H1 (cell line): ENCODE results near the gene NT5DC1. TPM values are rescaled to one million over a fixed set of nuclear protein-coding genes. Genes with fewer than 3 reads are reported as not detected.
A peak's percentile ranks its signal among the peaks of the same experiment; 100 is the strongest.

Source experiments
- CTCF ChIA-PET: fragments of 300-600 bp; sonication (Branson Sonifier 250); formaldehyde crosslinking; loops from one replicate; lab custom pipeline; 2021; ENCODE audit not compliant: partially characterized antibody; lab: Charles Lee
- POLR2A ChIA-PET: fragments of 300-600 bp; sonication (Branson Sonifier 250); formaldehyde crosslinking; loops from one replicate; lab custom pipeline; 2021; ENCODE audit warnings: inconsistent platforms; ENCODE audit not compliant: partially characterized antibody; lab: Charles Lee
- DNase-seq, 2 experiments: peaks; one replicate each; pipeline versions ENCODE4 v3.0.0 to v3.0.0-alpha.2; 2010 to 2022; ENCODE audit warnings: low spot score in 2 of 2, low read depth in 1 of 2, mixed read lengths in 1 of 2
- FAIRE-seq: peaks from 2 replicates; lab custom pipeline; 2011; peaks lifted over from hg19 to GRCh38; lab: Jason Lieb, UNC
- H2AFZ ChIP-seq: 2 replicates; pipeline ENCODE4 v1.8.1; 2012; ENCODE audit warnings: low read length, inconsistent platforms
- H2AK5ac ChIP-seq: 2 replicates; pipeline ENCODE4 v1.6.1; 2013; ENCODE audit warnings: low read depth, low read length
- H2BK120ac ChIP-seq: replicated peaks from 2 replicates; pipeline ENCODE3; 2013; ENCODE audit warnings: low read depth, low read length, inconsistent platforms
- H2BK12ac ChIP-seq: 2 replicates; pipeline ENCODE4 v1.6.1; 2013; ENCODE audit warnings: low read depth, low read length
- H2BK15ac ChIP-seq: 2 replicates; pipeline ENCODE4 v1.6.1; 2013; ENCODE audit warnings: low read length
- H2BK20ac ChIP-seq: 2 replicates; pipeline ENCODE4 v1.6.1; 2013; ENCODE audit warnings: low read length
- H2BK5ac ChIP-seq: 2 replicates; pipeline ENCODE4 v1.6.1; 2013; ENCODE audit warnings: low read depth, low read length
- H3K14ac ChIP-seq: 2 replicates; pipeline ENCODE4 v1.6.1; 2013; ENCODE audit warnings: inconsistent platforms; ENCODE audit not compliant: insufficient read length
- H3K18ac ChIP-seq: 2 replicates; pipeline ENCODE4 v1.6.1; 2013; ENCODE audit warnings: low read length; ENCODE audit errors: extremely low read depth
- H3K23ac ChIP-seq: 2 replicates; pipeline ENCODE4 v1.6.1; 2013; ENCODE audit warnings: inconsistent platforms; ENCODE audit not compliant: insufficient read length
- H3K23me2 ChIP-seq: 2 replicates; pipeline ENCODE4 v1.6.1; 2013; ENCODE audit warnings: low read depth, low read length
- H3K27ac ChIP-seq: 2 replicates; pipeline ENCODE4 v1.6.1; 2011; ENCODE audit warnings: low read depth, low read length, inconsistent platforms
- H3K27me3 ChIP-seq, 4 experiments: replicated peaks in 1 of 4; 1 replicate in 1 of 4; 2 replicates in 3 of 4; pipeline versions ENCODE4 v1.6.1 to v1.8.1; 2011 to 2013; ENCODE audit warnings: low read length in 3 of 4, mild to moderate bottlenecking in 3 of 4, inconsistent platforms in 2 of 4, mixed read lengths in 2 of 4, moderate library complexity in 1 of 4; ENCODE audit not compliant: control insufficient read depth in 3 of 4, insufficient read depth in 3 of 4; ENCODE audit errors: extremely low read depth in 1 of 4
- H3K36me3 ChIP-seq, 4 experiments: 2 replicates each; pipeline versions ENCODE4 v1.6.1 to v1.8.1; 2011 to 2013; ENCODE audit warnings: mild to moderate bottlenecking in 4 of 4, low read length in 3 of 4, moderate library complexity in 2 of 4, control low read depth in 1 of 4, inconsistent platforms in 1 of 4; ENCODE audit not compliant: insufficient read depth in 4 of 4, control insufficient read depth in 2 of 4
- H3K4ac ChIP-seq: replicated peaks from 2 replicates; pipeline ENCODE3; 2013; ENCODE audit warnings: low read length, low read depth, mixed read lengths, inconsistent platforms; ENCODE audit not compliant: insufficient read length
- H3K4me1 ChIP-seq, 4 experiments: replicated peaks in 1 of 4; 1 replicate in 1 of 4; 2 replicates in 3 of 4; pipeline versions ENCODE4 v1.6.1 to v1.8.1; 2011 to 2013; ENCODE audit warnings: low read length in 3 of 4, inconsistent platforms in 2 of 4, mixed read lengths in 1 of 4; ENCODE audit not compliant: insufficient read depth in 4 of 4, control insufficient read depth in 3 of 4
- H3K4me2 ChIP-seq, 2 experiments: 2 replicates each; pipeline versions ENCODE4 v1.6.1 to v1.8.1; 2011 to 2013; ENCODE audit warnings: low read depth in 2 of 2, low read length in 2 of 2, control low read depth in 1 of 2, inconsistent platforms in 1 of 2, mild to moderate bottlenecking in 1 of 2; ENCODE audit not compliant: insufficient read depth in 1 of 2
- H3K4me3 ChIP-seq, 4 experiments: fragments of 200-600, 300-600 bp in 1 of 4; sonication (generic), shearing (Covaris generic), sonication (Bioruptor Twin) in 1 of 4; 2 replicates each; pipeline versions ENCODE4 v1.5.1 to v1.8.1; 2011 to 2016; ENCODE audit warnings: low read length in 4 of 4, low read depth in 3 of 4, control low read depth in 2 of 4, inconsistent platforms in 2 of 4, mild to moderate bottlenecking in 2 of 4, mixed read lengths in 1 of 4, moderate library complexity in 1 of 4; ENCODE audit not compliant: insufficient read depth in 2 of 4; ENCODE audit errors: extremely low read depth in 1 of 4
- H3K56ac ChIP-seq: replicated peaks from 2 replicates; pipeline ENCODE3; 2013; ENCODE audit warnings: low read depth, mild to moderate bottlenecking, mixed read lengths, low read length, inconsistent platforms; ENCODE audit not compliant: insufficient read length
- H3K79me1 ChIP-seq: 2 replicates; pipeline ENCODE4 v1.6.1; 2013; ENCODE audit warnings: low read depth, low read length, control low read depth
- H3K79me2 ChIP-seq, 2 experiments: 2 replicates each; pipeline versions ENCODE4 v1.6.1 to v1.8.1; 2012 to 2013; ENCODE audit warnings: low read length in 2 of 2, mild to moderate bottlenecking in 2 of 2, inconsistent platforms in 1 of 2; ENCODE audit not compliant: insufficient read depth in 2 of 2, control insufficient read depth in 1 of 2
- H3K9ac ChIP-seq, 4 experiments: replicated peaks in 1 of 4; 1 replicate in 1 of 4; 2 replicates in 3 of 4; pipeline versions ENCODE4 v1.6.1 to v1.8.1; 2011 to 2013; ENCODE audit warnings: low read depth in 3 of 4, low read length in 3 of 4, control low read depth in 2 of 4, mild to moderate bottlenecking in 2 of 4, moderate library complexity in 2 of 4, inconsistent platforms in 1 of 4; ENCODE audit errors: extremely low read depth in 1 of 4
- H3K9me3 ChIP-seq, 2 experiments: 2 replicates each; pipeline versions ENCODE4 v1.6.1 to v1.8.1; 2012 to 2013; ENCODE audit warnings: mild to moderate bottlenecking in 2 of 2, moderate library complexity in 2 of 2, control low read depth in 1 of 2, inconsistent platforms in 1 of 2, low read depth in 1 of 2, low read length in 1 of 2, mixed read lengths in 1 of 2; ENCODE audit not compliant: insufficient read depth in 2 of 2
- H4K20me1 ChIP-seq, 2 experiments: replicated peaks in 1 of 2; 2 replicates each; pipeline versions ENCODE3 to v1.8.1; 2011 to 2013; ENCODE audit warnings: inconsistent platforms in 2 of 2, low read length in 2 of 2, mild to moderate bottlenecking in 1 of 2; ENCODE audit not compliant: insufficient read depth in 2 of 2, control insufficient read depth in 1 of 2
- H4K5ac ChIP-seq: 2 replicates; pipeline ENCODE4 v1.6.1; 2013; ENCODE audit warnings: low read length, low read depth, mixed read lengths, inconsistent platforms; ENCODE audit not compliant: insufficient read length
- H4K8ac ChIP-seq: 2 replicates; pipeline ENCODE4 v1.8.0; 2013; ENCODE audit warnings: mild to moderate bottlenecking, moderate library complexity, low read length, inconsistent platforms; ENCODE audit not compliant: insufficient read depth; ENCODE audit errors: extremely low read depth
- H4K91ac ChIP-seq: replicated peaks from 2 replicates; pipeline ENCODE3; 2013; ENCODE audit warnings: low read length, mixed read lengths, inconsistent platforms; ENCODE audit not compliant: insufficient read length
- BACH1 ChIP-seq: IDR thresholded peaks from 2 replicates; pipeline ENCODE4 v1.6.1; 2012; ENCODE audit warnings: low read length, improper control_type of control experiment
- POLR2A ChIP-seq, 2 experiments: IDR thresholded peaks; 1 replicate in 1 of 2; 2 replicates in 1 of 2; pipeline ENCODE4 v1.6.1; 2011; ENCODE audit warnings: low read depth in 2 of 2, low read length in 2 of 2, mild to moderate bottlenecking in 2 of 2; ENCODE audit errors: control extremely low read depth in 1 of 2
- SUZ12 ChIP-seq: fragments of 200-600 bp; sonication (generic); IDR thresholded peaks from 2 replicates; pipeline ENCODE4 v1.6.1; 2012; ENCODE audit warnings: mild to moderate bottlenecking, inconsistent platforms, low read length, moderate library complexity, mixed read lengths
- WGBS, 2 experiments: shearing (Covaris generic) in 1 of 2; methylation state at CpG; one replicate each; pipeline versions ENCODE4 v1.1.6 to v1.1.7; 2013 to 2015; ENCODE audit warnings: low lambda C conversion rate in 2 of 2, mixed read lengths in 2 of 2, inconsistent platforms in 1 of 2, low coverage in 1 of 2, missing lambda C conversion rate in 1 of 2; ENCODE audit not compliant: insufficient replicate concordance in 2 of 2, insufficient coverage in 1 of 2, insufficient read length in 1 of 2; ENCODE audit errors: extremely low coverage in 1 of 2, missing lambda C conversion rate in 1 of 2; 5-methylcytosine and 5-hydroxymethylcytosine counted together
- polyA plus RNA-seq, 7 experiments: library from polyadenylated mRNA; depleted of rRNA in 3 of 7; stranded (reverse) in 5 of 7; unstranded in 2 of 7; fragments of >200 nt in 5 of 7; fragments of 200-250 nt in 2 of 7; gene quantifications; 1 replicate in 5 of 7; 2 replicates in 1 of 7; 4 replicates in 1 of 7; pipeline versions ENCODE4 v1.2.1 to v1.2.3, GENCODE V29; 2011 to 2013; ENCODE audit warnings: missing spikeins in 2 of 7, mixed read lengths in 2 of 7
- total RNA-seq: library from RNA; stranded (reverse); fragmentation: NEBNext Ultra II Directional; extraction: Animal tissue kit (Norgen Biotek cat#: 25700); gene quantifications from 2 replicates; pipeline ENCODE4 v1.2.1, GENCODE V29; 2021

The NT5DC1 gene
- total and polyA plus RNA-seq, 2 of the 8 experiments (the other 6 are each of a cell fraction or from before 2014, with no cell fraction given) = 25.3 to 72.7 TPM

- H2BK120ac ChIP-seq = no peak overlapping the region
- peak overlapping the region in 3 of 4 experiments; percentile 73 to 87 (median 86); a peak in 5 of 7 replicates for H3K9ac ChIP-seq
- H2AK5ac ChIP-seq = no peak overlapping the region
- H3K27ac ChIP-seq = 0 out of 2 replicates have a peak overlapping the region, but pooled peaks have one; percentile 42
- peaks cover 0 to 48% of the 10 kb centered on the region in 2 experiments; a peak in 2 of 4 replicates for H3K79me2 ChIP-seq
- H3K56ac ChIP-seq = no peak overlapping the region
- peaks cover 14% of the 10 kb centered on the region; the same call in 1 of the 2 replicates for H3K79me1 ChIP-seq
- no peak for FAIRE-seq
- peaks cover 0 to 3% (median 0%) of the 10 kb centered on the region in 4 experiments; a peak in 1 of 8 replicates for H3K36me3 ChIP-seq
- peak overlapping the region; percentile 35; the same call in 1 of the 2 replicates for H2BK12ac ChIP-seq
- peak overlapping the region; percentile 81 to 95 (median 88) for H3K4me3 ChIP-seq
- H3K4me1 ChIP-seq = peaks cover 7 to 21% (median 18%) of the 10 kb centered on the region in 4 experiments
- no peaks in the 10 kb centered on the region for H3K9me3 ChIP-seq
- peak overlapping the region; percentile 81 to 91 for H3K4me2 ChIP-seq
- H2AFZ ChIP-seq = no peak overlapping the region
- no peaks in the 10 kb centered on the region for H3K27me3 ChIP-seq
- TF ChIP-seq BACH1 (no peak), SUZ12 (no peak), POLR2A (IDR thresholded peaks at IDR 0.05; ENCODE audit: control extremely low read depth in 1 of 2, low read depth in 2 of 2, low read length in 2 of 2) (peak; percentile 17 to 42; a peak in 1 of 3 replicates)
- TF ChIP-seq, all 59 proteins: peak for 1
- Histone ChIP-seq H3K4ac (no peak overlapping the region), H4K8ac (peak overlapping the region; percentile 94), H4K20me1 (no peaks in the 10 kb centered on the region), H3K23ac (no peak overlapping the region), H2BK5ac (0 out of 2 replicates have a peak overlapping the region, but pooled peaks have one; percentile 60), H3K14ac (no peak overlapping the region), H2BK20ac (no peak overlapping the region), H4K91ac (no peak overlapping the region), H2BK15ac (no peak overlapping the region), H3K18ac (peak overlapping the region; percentile 32; the same call in 1 of the 2 replicates), H4K5ac (no peak overlapping the region), H3K23me2 (peaks cover 9% of the 10 kb centered on the region; the same call in 1 of the 2 replicates)
- POLR2A ChIA-PET = interaction anchor here (0.9 to 5.7 kb wide), 9 partner anchors 10 to 243 kb away, joined by 3 to 47 read pairs (median 7); partner anchors contain the start of gene TSPYL1
- CTCF ChIA-PET = interaction anchor here (1.4 to 2.1 kb wide), 4 partner anchors 15 to 308 kb away, joined by 4 to 12 read pairs (median 5); no protein-coding TSS in a partner anchor
- WGBS, 2 experiments = 72% methylated on average over 11 of the region's 11 CpGs; no CpG with 5 or more reads in 1 of the 2 experiments
- no peak for DNase-seq
Measured at GRCh38 chr6:116253188-116253504, 152.5 kb downstream of the NT5DC1 start.
